ENCODE results near the gene CMTM2. TPM values are rescaled to one million over a fixed set of nuclear protein-coding genes. Genes with fewer than 3 reads are reported as not detected.

The CMTM2 gene
- total RNA-seq, 4 donors from 2014 or later = not detected

DNA sequence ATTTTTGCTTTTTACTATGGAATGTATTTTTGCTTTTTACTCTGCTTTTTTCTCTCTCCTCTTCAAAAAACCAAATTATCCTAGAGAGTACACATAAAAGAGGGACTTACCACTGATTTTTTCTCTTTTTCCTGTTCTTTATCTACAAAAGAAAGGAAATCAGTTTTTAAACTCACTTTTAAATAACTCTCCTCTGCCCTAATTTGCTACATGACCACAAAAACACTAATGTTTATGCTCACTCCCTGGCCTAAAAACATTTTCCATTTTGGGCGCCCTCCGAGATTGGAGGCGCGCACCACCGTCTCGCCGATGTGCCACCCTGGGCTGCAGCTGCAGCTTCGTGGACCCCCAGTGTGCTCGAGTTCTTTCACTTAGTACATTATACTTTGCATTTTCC, 30.4 kb upstream of the CMTM2 start:
- TF ChIP-seq, protein P1, sequence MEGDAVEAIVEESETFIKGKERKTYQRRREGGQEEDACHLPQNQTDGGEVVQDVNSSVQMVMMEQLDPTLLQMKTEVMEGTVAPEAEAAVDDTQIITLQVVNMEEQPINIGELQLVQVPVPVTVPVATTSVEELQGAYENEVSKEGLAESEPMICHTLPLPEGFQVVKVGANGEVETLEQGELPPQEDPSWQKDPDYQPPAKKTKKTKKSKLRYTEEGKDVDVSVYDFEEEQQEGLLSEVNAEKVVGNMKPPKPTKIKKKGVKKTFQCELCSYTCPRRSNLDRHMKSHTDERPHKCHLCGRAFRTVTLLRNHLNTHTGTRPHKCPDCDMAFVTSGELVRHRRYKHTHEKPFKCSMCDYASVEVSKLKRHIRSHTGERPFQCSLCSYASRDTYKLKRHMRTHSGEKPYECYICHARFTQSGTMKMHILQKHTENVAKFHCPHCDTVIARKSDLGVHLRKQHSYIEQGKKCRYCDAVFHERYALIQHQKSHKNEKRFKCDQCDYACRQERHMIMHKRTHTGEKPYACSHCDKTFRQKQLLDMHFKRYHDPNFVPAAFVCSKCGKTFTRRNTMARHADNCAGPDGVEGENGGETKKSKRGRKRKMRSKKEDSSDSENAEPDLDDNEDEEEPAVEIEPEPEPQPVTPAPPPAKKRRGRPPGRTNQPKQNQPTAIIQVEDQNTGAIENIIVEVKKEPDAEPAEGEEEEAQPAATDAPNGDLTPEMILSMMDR (IDR thresholded peaks at IDR 0.05; ENCODE audit: low read depth) = no peak

DNA sequence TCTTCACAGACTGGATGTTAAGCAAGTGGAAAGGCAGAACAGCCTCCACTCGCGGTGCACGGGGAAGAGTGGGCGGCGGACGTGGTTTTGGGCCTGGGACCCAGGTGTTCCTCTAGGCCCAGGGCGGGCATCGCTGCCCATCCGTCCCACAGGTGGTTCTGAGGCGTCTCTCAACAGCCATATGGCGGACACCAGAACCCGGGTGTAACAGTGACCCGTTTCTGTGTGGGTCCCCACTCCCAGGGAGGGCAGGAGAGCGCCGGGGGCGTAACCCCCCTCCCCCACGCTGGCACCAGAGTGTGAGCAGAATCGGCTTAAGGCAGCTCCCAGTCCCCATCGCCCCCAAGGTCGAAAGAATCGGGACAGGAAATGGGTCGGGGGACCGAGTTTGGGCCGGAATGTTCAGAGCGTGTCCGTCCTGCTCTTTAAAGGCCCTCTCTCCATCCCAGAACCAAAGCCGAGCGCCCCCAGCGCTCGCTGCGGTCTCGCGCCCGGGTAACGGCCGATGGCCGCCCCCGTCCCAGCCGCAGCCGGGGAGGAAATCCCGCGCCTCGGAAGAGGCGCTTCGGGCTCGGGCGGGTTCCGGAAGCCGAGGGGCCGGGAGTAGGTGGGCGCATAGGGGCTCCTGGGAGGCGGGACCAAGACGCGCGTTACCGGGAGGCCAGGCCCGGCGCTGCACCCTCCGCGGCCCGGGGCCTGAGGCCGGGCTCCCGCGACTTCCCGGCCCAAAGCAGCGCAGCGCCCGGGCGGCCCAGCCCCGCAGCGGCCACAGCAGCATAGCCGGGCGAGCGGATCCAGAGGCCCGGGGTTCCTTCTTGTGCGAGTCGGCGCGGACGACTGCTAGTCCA, 29.8 kb upstream of the CMTM2 start, which contains the start of gene TK2:
Gene TK2 (minus strand): TSS at position 839 of the 848 bp plus-strand sequence. CDS start 61 bp downstream, at position 778.
- TF ChIP-seq, protein P1 (IDR thresholded peaks at IDR 0.05; ENCODE audit: low read depth) = no peak

DNA sequence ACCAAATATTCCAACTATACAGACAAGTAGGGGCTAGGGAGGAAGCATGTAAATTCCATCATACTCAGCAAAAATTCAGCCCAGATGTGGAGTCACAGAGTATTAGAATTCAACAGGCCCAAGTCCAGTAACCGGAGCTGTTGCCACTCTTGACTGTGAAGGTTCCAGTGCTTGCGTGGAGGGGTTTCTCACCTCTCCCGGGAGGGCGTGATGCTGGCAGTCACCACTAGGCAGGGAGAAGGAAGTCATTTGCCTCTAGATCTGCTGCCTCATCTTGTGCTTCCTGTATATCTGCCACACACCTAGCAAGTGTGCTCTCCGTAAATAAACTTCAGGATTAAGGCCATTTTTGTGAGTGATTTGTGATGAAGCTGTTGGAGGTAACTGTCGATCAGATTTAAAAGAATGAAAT, 27.9 kb upstream of the CMTM2 start:
- TF ChIP-seq, protein P1 (IDR thresholded peaks at IDR 0.05; ENCODE audit: low read depth) = no peak

DNA sequence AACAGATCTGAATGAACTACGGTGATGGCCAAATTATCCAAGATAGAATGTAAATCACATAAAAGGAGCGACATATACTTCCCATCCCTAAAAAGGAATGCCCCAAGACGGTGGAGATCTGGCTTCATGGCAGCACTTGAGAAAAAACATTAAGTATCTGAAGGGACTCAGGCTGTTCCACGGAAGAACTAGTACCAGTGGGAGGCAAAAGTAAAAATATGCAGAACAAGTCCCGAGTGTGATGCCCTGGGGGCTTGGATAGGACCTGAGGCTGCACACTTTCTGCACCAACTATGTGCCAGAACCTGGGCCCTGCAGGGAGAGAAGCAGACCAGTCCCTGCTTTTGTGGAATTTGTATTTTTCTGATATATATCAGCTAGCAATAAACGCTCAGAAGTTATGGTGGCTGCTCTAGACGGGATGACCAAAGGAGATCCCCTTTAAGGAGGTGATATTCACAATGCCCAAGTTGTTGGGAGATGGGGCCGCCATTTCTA, 27.4 kb upstream of the CMTM2 start:
- TF ChIP-seq, protein P1 (IDR thresholded peaks at IDR 0.05; ENCODE audit: low read depth) = no peak

DNA sequence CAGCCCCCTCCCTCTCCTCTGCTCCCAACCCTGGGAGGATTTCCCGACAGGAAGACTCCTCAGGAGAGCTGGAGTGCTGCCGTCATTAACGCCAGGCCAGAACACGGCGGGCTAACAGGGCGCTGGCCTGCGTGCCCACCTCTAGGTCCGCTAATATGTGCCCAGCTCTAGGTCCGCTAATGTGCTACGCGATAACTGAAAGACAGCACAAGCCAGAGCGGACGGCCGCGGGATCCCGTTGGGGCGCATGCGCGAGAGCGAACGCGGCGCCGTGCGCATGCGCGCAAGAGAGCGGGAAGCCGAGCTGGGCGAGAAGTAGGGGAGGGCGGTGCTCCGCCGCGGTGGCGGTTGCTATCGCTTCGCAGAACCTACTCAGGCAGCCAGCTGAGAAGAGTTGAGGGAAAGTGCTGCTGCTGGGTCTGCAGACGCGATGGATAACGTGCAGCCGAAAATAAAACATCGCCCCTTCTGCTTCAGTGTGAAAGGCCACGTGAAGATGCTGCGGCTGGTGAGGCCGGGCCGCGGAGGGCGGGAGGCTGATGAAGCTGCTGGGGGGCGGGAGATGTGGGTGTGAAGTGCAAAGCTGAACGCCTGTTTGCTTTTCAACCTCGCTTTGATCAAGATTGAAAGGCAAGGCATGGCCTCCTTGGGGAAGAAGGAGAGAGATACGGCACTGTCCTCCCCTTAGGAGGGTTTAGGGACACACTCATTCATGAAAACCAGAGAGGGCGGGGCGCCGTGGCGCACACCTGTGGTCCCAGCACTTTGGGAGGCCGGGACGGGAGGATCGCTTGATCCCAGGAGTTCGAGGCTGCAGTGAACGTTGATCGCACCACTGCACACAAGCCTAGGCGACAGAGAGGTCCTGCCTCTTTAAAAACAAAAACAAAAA, 26.7 kb upstream of the CMTM2 start, which contains the start of gene CKLF:
Gene CKLF (plus strand): TSS at position 291 of the 892 bp plus-strand sequence. CDS start 140 bp downstream, at position 431.
- TF ChIP-seq, protein P1 (IDR thresholded peaks at IDR 0.05; ENCODE audit: low read depth) = no peak

DNA sequence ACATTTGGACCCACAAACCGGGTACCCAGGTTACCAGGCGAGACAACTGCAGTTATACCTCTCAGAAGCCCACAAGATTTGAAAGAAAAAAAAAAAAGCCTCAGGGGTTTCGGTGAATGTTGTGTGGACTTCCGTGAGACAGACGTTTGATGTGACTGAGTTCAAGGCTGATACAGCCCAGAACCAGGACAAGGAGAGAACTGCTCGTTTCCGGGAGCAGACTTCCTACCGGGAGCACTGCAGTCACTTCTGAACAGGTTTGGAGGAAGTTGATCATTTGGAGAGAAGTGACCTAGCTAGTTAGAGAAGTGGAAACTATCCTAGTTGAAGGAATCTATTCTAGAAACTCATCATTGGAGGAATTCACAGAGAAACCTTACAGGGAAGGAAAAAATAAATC, 26.0 kb upstream of the CMTM2 start:
- TF ChIP-seq, protein P1 (IDR thresholded peaks at IDR 0.05; ENCODE audit: low read depth) = no peak

All from subcutaneous adipose tissue (tissue), 4 donors.